ENCODE measurements around the gene KRTAP5-9.

- TF ChIP-seq REST (IDR thresholded peaks at IDR 0.05) (no peak), NR2F2 (IDR thresholded peaks at IDR 0.05) (no peak), RAD21 (IDR thresholded peaks at IDR 0.05) (no peak), ATF3 (IDR thresholded peaks at IDR 0.05) (no peak), EGR1 (IDR thresholded peaks at IDR 0.05; ENCODE audit: low read depth in 2 of 2) (no peak), RXRA (IDR thresholded peaks at IDR 0.05) (no peak), ZBTB33 (IDR thresholded peaks at IDR 0.05) (no peak)
- TF ChIP-seq, protein P1, sequence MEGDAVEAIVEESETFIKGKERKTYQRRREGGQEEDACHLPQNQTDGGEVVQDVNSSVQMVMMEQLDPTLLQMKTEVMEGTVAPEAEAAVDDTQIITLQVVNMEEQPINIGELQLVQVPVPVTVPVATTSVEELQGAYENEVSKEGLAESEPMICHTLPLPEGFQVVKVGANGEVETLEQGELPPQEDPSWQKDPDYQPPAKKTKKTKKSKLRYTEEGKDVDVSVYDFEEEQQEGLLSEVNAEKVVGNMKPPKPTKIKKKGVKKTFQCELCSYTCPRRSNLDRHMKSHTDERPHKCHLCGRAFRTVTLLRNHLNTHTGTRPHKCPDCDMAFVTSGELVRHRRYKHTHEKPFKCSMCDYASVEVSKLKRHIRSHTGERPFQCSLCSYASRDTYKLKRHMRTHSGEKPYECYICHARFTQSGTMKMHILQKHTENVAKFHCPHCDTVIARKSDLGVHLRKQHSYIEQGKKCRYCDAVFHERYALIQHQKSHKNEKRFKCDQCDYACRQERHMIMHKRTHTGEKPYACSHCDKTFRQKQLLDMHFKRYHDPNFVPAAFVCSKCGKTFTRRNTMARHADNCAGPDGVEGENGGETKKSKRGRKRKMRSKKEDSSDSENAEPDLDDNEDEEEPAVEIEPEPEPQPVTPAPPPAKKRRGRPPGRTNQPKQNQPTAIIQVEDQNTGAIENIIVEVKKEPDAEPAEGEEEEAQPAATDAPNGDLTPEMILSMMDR (IDR thresholded peaks at IDR 0.05; ENCODE audit: low read depth, low read length, missing input control), result no peak
- TF ChIP-seq, protein P2, sequence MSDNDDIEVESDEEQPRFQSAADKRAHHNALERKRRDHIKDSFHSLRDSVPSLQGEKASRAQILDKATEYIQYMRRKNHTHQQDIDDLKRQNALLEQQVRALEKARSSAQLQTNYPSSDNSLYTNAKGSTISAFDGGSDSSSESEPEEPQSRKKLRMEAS (IDR thresholded peaks at IDR 0.05), result no peak
These were observed 7.3 kb downstream of the KRTAP5-9 start for GRCh38 chr11:71555508-71555907.

Data from liver (tissue), 3 donors.